ENCODE measurements around the gene SYN1.

SYN1 gene

DNA sequence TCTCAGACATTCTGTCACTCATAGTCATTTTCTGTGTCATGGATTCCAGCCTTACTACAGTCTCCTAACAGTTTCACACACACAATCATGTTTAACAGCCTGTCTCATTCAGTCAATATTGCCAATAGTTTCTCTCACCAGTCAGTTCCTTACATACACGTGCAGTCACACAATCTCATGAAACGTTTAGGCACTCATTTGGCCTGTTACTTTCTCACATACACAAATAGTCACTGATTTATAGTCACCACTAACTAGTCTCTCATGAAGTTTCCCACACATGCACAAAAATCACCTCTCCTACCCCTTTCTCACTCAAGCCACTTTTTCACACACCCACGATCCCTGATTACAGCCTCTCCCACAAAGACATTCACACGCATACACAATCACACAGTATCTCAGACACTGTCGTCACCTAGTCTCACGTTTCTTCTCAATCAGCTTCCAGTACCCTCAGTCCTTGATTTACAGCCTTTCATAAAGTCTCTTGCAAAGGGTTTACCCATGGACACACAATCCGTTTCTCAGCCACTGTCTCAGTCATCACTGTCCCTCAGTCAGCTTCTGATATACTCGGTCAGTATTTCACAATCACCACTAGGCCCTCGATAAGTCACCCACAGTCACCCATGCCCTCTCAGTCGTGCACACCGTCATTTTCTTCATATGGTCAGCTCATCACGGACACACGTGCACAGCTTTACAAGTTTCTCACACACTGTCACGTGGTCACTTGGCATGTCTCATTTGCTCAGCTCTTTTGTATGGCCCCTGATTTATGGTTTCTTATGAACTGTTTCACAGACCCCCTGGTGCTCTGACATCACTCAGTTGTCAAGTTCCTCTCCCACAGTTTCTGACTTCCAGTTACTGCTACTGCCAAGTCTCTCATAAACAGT, 14.3 kb upstream of the SYN1 start:
- FAIRE-seq, result no peak

- no peak for FAIRE-seq
These were observed 13.0 kb upstream of the SYN1 start for GRCh38 chrX:47632666-47633065.

DNA sequence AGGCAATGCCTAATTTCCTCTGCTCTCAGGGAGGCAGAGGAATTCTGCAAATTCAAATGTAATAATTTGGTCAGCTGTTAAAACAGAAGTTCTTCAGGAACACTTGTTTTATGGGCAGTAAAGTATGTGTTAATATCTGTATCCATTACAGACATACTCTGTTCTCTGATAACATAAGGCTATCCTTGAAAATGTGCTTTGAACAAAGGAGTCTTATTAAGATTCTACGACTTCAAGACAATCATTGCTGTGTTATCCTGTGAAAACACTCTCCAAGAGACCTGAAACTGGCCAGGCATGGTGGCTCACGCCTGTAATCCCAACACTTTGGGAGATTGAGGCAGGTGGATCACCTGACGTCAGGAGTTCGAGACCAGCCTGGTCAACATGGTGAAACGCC, 12.0 kb upstream of the SYN1 start:
- FAIRE-seq, result no peak

DNA sequence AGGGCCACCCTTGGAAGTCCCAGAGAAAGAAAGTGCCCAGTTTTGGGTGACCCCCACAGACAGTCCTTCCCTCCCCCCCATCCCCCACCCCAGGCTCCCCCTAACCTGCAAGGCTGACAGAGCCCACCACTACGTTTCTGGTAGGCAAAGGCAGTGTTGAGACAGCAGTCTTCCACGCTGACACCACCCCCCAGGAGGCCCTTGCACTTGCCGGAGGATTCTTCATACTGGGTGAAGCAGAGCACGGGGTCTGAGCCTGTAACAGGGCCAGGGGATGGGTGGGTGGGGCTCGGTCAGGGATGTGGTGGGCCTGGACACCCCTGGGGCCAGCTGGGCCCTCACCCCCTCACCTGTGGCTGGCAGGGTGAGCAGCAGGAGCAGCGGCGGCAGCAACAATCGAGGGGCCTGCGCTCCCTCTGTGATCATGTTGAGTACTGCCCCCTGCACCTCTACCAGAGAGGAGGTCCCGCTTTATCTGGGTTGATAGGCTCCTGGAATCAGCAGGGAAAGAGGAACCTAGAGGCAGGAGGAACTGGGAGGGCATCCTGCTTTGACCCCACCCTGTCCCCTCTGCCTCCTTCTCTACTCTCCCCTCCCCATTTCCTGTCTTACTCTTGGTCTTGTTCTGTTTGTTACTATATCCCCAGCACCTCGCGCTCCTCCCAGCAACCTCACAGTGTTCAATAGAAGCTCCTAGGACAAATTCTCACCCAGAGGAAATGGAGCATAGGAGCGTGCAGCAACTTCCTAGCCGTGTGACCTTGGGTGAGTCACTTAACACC, 10.0 kb upstream of the SYN1 start, which contains the start of gene CFP:
Gene CFP (minus strand): TSS at position 512 of the 782 bp plus-strand sequence. CDS start 86 bp downstream, at position 426.
- FAIRE-seq, result no peak

DNA sequence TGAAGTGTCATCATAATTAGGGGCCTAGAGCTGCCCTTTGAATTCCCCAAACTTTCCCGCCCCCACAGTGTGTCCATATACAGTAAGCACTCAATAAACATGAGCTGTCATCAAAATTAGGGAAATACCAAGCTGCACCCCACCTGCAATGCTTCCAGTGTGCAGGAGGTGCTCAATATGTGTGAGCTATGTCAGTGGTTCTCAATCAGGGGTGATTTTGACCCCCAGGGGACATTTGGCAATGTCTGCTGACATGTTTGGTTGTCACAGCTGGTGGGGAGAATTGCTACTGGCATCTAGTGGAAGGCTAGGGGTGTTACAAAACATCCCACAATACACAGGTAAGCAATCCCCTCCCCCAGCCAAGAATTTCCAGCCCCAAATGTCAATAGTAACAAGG, 9.3 kb upstream of the SYN1 start:
- no peak for FAIRE-seq

DNA sequence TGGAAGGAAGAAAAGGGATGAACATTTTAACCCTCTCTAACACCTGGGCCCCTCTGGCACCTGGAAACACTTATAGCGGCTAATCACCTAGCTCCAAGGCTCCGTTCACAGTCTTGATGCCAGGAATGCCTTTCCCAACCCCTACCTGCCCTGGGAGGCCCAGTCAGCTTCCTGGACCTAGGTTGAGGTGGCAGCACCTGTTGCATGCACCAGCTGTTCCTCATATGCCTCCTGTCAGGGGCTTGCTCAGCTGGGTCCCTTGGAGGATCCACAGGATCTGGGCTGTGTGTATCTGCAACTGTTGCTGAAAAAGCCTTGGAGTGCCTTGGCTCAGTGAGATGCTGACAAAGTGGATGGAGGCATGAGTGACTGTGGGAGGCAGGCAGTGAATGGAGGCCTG, 5.7 kb upstream of the SYN1 start:
- FAIRE-seq, result no peak

- FAIRE-seq, result peak; percentile 5
These were observed 3.9 kb upstream of the SYN1 start for GRCh38 chrX:47623540-47624027.

DNA sequence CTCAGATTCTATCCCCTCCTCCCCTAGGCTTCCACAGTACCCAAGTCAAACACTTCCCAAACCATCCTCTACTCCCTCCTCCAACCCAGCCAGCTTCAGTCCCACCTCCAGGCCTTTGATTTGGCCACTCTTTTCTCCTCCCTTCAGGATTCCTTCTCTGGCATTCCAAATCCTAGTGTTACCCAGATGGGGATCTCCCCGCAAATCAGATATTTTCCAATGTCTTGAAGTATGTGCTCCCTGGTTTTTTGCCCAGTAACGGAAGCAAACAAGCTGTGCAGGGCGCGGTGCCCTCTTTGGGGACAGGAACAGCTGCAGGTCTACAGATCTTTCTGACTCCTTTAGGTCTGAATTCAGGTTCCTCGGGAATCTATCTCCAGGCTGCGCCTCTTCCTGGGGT, 2.2 kb upstream of the SYN1 start:
- no peak for FAIRE-seq

DNA sequence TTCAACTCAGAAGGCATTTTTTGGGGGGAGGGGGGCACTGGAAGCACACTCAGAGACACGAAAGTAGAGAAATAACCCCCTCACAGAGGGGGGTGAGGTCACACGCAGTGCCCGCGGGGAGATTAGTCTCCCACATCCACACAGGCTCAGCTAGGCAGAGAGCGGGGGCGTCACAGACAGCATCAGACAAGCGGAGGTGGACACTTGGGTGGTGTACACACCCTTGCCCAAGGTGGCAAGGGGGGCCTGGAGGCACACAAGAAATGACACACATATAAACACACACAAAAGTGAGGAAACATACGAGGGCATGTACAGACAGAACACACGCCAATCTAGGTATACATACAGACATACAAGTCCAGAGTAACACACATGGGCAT, 637 bp upstream of the SYN1 start:
- FAIRE-seq, result no peak

- no peak for FAIRE-seq
These were observed 653 bp downstream of the SYN1 start for GRCh38 chrX:47618923-47619485.

GRCh38 chrX:47614618-47615017, 5.0 kb downstream of the SYN1 start:
- no peak for FAIRE-seq

- peak; percentile 96 for FAIRE-seq
These were observed 6.6 kb downstream of the SYN1 start for GRCh38 chrX:47613082-47613481.

DNA sequence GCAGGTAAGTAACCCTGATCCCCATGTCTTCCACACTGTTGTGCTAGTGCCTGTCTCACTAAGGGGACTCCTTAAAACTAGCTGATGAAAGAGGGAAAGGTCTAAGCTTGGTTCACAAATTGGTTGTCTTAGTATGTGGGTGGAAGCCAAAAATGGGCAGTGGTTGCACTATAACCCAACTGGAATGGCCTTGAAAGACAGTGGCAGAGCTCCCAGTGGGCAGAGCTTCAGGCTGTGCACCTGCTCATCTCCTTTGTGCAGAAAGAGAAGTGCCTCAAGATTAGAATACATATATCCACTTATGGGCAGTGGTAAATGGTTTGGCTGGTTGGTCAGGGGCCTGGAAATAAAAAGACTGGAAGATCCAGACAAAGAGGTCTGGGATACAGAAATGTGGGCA, 7.2 kb downstream of the SYN1 start:
- no peak for FAIRE-seq

GRCh38 chrX:47611926-47612325, 7.7 kb downstream of the SYN1 start:
- no peak for FAIRE-seq

- no peak for FAIRE-seq
These were observed 8.2 kb downstream of the SYN1 start for GRCh38 chrX:47611489-47611888.

DNA sequence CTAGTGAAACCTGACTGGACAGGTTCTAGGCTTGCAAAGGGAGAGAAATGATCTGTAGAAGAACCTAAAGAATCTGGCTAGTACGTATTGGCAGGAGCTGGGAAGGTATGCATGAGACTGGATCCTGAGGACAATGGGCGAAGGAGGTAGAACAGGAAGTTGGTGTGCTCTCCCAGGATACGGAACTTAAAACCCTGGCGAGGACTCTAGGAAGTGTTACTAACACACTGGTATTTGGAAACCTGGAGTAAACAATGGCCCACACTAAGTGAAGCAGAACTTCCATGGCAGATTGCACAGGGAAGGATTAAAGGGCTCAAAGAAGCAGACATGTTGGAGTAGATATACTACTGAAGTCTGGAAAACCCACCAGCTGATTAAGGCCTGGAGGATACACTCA, 9.1 kb downstream of the SYN1 start:
- no peak for FAIRE-seq

- FAIRE-seq, result no peak
These were observed 11.4 kb downstream of the SYN1 start for GRCh38 chrX:47608130-47608810.

DNA sequence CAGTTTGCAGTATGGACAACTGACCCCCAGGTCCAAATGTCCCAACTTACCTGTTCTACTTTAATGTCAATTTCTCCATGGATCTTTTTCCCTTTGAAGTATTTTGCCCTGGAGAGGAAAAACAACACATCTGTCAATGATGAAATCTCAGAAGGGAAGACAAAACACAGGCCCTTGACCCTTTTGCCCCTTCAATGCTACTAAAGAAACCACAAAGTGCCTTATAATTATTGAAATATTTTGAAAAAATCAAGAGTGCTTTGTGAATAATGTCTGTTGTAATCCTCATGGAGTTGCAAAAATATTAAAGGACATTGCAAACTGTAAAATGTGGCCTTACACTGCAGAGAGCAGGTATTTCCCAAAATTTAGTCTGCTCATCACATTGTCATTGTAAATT, 12.6 kb downstream of the SYN1 start:
- FAIRE-seq, result no peak

- no peak for FAIRE-seq
These were observed 14.6 kb downstream of the SYN1 start for GRCh38 chrX:47605024-47605423.

DNA sequence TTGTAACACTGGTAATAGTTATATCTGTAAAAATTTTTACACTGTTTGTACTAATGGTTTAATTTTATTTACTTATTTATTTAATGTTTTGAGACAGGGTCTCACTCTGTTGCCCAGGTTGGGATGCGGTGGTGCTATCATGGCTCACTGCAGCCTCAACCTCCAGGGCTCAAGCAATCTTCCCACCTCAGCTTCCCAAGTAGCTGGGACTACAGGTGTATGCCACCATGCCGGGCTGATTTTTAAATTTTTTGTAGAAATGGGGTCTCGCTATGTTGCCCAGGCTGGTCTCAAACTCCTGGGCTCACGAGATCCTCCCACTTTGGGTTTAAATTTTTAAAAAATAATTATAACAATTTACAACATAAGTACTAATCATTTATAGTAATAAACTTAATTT, 16.5 kb downstream of the SYN1 start:
- peak; percentile 13 for FAIRE-seq

GRCh38 chrX:47597222-47597621, 22.4 kb downstream of the SYN1 start:
- no peak for FAIRE-seq

DNA sequence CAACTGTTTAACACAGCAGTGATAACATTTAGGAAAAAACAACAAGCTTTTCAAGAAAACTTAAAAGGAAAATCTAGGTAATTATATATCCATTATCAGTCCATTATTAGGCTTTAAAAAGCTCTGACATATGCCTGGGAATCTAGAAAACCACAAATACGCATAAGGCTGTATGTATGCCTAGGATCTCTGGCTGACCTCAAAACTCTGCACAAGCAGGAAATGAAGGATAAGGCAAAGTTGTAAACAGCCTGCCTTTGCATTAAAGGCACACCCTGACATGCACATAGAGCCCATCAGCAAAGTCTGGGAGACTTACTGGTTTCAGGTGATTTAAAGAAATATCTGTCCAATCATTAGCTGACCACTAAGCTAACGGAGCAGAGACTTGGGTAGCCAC, 23.4 kb downstream of the SYN1 start:
- FAIRE-seq, result no peak

- no peak for FAIRE-seq
These were observed 23.9 kb downstream of the SYN1 start for GRCh38 chrX:47595716-47596251.

All from islet of Langerhans (tissue), 1 donor.